ENCODE results near the gene PLA1A.

PLA1A gene

DNA sequence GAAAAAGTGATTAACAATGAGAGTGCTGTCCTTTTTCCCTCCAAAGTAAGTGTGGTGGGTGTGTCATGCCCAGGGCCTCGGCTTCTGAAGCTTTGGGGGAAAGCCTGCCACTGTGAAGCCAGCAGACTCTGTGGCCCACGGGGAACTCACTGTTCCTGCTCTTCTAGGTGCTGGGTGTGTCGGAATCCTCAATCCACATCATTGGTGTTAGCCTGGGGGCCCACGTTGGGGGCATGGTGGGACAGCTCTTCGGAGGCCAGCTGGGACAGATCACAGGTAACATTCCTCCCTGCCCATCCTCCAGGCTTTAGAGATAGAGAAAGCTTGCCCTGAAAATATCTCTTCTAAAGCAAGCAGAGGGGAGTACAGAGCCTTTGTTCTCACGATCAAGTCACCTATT lies 11.6 kb downstream of the PLA1A start:
- DNase-seq, result no peak

DNA sequence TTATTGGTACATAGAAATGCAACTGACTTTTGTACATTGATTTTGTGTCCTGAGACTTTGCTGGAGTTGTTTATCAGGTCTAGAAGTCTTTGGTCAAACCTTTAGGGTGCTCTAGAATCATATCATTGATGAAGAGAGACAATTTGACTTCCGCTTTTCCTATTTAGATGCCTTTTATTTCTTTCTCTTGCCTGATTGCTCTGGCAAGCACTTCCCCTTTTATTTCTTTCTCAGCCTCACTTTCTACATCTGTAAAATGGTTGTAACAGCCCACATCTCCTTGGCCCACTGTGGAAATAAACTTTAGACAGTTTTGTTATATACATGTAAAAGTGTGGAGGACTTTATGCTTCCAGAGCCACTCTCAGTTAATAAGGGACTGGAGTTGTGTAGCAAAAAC lies 14.0 kb downstream of the PLA1A start:
- DNase-seq, result no peak

DNA sequence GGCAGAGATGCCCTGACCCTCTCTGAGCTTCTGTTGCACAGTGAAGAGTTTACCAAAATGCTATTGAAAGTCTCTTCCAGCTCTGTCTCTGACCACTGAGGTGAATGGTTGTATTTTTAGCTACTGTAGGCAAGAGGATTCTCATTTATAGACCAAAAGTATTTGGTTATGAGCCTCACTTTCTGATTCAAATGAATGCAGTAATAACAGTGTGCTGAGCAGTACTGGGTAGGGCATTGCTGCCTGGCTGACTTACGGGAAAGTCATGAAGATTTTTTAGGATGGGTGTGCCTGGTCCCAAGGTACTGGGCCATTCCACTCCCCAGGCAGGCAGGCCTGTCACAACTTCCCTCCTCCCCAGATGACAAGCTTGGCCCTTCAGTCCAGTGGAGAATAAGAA lies 15.5 kb downstream of the PLA1A start:
- no peak for DNase-seq

DNA sequence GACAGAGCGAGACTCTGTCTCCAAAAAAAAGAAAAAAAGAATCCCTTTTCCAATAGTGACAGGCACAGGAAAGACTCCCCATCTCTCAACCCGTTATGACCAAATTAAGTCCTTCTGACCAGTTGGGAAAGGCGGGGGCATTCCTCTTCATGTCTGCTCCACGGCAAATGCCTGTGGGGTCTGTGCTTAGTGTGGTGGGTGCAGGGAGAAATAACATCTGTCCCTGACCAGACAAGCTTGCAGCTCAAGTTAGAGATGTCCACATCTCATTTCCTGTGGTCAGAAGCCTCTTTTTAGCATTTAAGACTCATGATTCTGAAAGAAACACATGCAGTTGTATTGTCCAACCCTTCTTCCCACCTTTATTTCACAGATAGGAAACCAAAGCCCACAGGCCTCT lies 16.2 kb downstream of the PLA1A start:
- DNase-seq, result no peak

DNA sequence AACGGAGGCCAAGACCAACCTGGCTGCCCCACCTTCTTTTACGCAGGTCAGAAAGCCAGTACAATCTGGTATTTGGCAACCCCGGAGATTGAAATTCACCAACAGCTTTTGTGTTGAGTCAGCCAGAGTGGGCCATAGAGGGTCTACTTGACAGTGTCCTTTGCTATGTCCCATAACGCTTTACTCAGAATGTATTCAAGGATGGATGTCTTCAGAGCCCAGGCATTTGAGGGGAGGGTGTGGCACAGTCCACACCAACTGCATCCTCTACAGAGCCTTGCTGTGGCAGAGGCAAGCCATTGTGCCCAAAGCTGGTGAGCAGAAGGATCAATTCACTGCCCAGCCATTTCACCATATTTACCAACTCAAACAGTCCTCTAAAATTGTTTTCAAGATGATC lies 18.4 kb downstream of the PLA1A start:
- DNase-seq, result no peak

DNA sequence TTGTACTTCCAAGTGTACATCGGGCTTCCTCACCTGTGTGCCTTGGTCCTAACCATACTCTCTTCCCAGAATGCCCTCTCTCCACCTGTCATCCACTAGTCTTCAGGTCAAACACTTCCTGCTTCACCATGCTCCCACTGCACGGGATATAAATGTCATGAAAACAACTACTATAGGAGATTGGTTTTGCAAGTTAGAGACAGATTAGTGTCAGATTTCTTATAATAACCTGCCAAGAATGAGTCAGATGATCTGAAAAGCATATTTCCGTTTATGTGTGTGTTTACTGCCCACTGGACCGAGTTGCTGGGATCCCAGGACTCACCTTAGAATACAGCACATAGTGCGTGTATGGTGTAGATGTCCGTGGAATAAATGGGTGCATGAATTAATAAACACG lies 21.4 kb downstream of the PLA1A start:
- no peak for DNase-seq

DNA sequence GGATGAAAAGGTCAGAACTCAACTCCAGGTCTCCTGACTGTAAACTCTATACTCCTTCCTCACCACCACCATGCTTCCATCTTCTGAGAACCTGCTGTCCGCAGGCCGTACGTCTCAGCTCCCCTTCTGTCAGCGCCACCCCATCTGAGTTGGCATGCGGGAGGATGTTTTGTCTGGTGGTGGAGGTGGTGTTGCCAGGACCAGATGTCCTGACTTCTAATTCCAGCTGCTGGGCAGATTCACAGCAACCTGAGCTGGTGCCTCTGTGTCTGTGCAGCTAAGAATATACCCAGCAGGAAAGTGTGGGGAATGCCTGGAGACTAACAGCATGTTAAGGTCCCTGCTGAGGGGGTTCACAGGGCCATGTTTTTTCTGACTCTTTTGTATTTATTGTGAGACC lies 23.2 kb downstream of the PLA1A start:
- no peak for DNase-seq

DNA sequence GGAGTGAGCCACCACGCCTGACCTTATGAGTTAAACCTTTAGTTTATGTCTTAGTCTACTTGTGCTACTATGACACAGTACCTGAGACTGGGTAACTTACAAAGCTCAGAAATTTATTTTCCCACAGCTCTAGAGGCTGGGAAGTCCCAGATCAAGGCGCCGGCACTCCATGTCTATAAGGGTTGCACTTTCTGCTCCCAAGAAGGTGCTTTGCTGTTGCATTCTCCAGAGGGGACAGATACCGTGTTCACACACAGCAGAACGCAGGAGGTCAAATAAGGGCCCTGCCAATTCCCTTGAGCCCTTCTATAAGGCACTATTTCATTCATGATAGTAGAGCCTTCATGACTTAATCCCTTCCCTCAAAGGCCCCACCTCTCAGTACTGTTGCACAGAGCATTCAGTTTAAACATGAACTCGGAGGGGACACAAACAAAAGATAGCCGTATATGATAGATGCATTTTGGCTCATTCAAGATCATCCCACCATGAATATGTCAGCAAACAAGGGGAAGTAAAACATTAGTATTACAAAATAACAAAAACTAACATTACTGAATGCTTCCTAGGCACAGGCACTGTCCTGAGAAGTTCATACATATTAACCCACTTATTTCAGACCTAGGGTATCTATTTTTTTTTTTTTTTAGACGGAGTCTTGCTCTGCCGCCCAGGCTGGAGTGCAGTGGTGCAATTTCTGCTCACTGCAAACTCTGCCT lies 26.5 kb downstream of the PLA1A start:
- DNase-seq, result no peak

DNA sequence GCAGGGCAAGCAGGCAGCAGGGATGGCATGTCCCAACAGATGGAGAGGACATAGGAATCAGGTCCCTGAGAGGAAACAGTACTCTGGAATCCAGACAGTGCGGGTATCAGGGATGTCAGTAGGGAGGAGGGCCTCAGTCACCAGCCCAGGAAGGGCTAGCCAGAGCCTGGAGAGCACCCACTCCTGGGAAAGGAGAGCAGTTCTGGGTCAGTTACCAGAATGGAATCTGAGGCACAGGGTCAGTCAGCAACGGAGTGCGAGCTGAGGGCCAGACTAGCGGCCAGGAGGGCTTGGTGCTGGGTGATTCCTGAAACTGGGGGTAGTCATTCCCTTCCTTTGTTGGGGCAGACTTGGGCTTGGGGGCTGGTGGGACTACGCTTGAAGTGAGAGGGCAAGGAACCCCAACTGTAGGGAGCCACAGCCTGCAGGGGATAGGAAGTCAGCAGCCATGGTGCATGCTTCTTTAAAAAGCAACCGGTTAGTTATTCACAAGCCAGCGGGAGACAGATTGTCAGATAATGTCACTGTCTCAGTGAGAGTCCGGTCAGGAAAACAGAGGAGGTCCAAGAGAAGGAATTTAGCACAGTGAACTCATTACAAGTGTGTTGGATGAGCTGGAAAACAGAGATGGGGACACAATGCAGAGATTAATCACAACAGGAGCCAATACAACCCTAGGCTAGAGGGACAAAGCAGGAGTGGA lies 27.9 kb downstream of the PLA1A start:
- no peak for DNase-seq

DNA sequence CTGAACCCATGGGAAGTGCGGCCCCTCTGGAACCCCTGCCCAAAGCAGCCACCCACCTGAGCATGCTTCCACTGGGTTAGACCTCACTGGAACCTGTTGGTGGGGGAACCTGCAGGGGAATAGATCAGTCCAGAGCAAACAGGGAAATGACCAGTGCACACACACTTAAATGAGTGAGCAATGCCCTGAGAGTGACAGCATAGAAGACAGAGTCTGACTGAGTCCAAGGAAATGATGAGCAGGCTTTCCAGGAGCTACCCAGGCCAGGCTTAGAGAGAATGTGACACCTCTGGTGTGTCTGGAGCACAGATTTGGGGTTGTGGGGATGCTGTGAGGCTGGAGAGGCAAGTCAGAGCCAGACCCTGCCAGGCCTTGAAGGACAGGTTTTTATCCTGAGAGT lies 28.5 kb downstream of the PLA1A start:
- DNase-seq, result no peak

DNA sequence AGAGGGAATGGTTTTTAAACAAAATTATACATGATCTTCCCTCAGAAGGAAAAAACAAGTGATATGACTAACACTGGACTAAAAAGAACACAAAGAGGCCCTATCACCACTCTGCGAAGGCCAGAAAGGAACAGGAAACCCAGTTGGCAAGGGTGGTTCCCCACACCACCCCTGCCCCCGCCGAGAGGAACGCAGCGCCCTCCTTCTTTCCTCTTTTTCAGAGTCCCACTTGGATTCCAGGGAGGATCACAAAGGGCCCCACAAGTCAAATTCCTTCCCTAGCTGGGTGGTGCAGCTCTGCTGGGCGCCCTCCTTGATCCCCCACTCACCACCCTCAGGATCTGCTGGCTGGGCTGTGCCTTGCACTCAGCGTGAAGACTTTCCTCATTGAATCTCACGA lies 29.8 kb downstream of the PLA1A start:
- no peak for DNase-seq

DNA sequence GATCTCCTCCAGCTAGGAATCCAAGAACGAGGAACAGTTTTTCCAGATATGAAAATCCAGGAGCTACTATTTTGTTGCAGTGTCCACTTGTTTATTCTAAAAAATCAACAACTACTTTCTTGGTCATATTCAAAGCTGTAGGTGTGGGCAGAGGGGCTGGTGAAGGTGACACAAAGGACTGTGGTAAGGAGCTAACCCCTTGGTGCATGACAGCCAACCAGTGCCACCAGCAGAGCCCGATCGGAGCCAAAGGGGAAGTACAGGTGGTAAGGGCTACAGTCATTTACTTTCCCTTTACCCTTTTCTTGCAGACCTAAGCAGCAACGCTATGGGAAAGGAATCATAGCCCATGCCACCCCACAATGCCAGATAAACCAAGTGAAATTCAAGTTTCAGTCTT lies 30.7 kb downstream of the PLA1A start:
- no peak for DNase-seq

DNA sequence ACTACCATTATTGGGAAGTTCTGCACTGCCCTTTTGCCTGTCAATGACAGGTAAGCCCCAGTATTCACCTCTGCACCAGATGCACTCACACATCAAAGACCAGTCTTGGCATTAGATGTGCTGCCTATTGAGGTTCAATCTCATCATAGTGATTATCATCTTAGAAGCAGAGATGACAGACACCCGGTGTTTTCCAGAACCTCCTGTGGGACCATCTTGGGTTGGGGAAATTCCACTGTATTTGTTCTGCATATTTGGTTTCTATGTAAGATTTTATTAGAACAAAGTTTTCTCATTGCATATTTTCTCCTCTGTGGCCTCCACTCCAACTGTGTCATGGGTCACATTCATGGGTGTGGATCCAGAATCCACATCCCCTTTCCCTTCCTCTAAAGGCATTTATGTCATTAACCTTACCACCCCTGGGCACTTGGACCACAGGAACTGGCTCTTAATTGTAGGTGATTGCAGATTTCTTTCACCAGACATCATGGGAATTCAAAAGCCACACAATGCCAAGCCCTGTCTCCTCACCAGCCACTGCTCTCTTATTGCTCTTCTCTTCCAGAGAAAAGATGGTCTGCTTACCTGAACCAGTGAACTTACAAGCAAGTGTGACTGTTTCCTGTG lies 31.2 kb downstream of the PLA1A start:
- no peak for DNase-seq

DNA sequence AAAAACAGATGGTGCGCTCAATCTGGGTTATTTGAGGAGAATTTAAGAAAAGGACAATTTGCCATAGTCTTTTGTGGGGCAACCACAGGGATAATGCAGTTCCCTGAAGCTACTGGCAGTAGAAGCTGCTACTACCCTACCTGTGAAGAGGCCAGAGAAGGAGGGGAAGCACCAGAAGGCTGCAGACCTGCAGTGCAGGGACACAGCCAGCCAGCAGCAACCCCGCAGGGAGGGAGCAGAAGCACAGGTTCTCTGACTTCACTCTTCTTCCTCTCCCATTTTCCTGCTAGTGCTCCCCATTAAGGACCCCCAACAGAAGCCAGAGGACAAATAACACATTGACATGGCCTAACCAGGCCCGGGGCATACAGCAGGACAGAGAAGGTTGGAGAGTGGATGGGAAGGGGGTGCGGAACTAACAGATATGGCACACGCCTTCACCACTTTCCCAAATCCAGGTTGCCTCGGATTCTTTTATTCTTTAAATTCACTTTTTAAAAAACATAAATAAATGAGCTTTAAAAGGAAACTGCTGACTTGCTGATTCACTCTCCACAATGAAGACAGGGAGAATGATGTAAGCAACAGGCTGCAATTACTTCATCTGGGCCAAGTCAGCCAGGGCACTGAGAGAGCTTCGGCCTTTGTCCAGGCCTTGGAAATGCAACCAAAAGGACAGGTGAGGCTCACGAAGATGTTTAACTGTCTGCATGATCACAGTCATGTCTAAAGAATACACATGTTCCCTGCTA lies 32.6 kb downstream of the PLA1A start:
- DNase-seq, result no peak

DNA sequence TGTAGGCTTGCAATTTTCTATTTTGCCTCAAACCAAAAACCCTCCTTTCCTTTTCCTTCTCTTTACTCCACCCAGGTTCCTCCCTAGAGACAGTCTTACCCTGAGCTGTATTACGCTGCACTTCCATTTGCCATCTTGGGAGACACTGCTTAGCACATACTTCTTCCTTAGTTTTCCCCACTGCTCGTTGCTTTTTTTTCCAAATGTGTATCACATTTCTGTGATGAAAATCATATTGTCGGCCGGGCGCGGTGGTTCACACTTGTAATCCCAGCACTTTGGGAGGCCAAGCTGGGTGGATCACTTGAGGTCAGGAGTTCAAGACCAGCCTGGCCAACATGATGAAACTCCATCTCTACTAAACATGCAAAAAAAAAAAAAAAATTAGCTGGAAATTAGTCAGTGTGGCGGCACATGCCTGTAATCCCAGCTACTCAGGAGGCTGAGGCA lies 33.2 kb downstream of the PLA1A start:
- DNase-seq, result no peak

DNA sequence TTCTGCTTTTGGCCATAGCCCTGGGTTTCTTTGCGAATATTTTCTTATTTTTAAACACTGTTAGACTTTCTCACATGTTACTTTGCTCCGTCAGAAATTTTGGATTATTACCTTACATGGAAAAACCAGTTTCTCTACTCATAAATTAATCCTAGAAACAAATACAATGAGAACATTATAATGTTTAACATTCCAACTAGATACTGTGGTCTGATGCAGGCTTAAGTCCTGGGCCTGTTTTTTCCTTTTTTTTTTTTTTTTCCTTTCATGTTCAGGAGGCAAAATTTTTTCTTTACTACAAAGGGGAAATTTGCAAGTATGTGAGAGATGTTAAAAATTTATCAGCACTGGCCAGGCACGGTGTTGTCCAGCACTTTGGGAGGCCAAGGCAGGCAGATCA lies 33.8 kb downstream of the PLA1A start:
- no peak for DNase-seq

DNA sequence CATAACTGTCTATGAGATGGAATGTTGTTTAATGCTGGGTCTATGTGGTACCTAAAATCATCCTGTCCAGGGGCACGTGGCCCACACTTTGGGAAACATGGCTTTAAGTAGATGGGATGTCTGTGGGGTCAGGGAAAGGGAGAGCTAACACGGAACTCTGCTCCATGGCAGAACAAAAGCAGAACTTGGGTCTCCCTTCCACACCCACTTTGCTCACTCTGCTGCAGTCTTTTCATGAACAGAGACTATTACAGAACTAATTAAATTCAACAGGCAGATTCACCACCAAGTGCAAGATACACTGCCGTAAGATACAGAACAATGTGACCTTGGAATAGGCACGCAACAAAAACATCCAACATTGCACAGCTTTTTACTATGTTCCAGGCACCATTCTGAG lies 34.5 kb downstream of the PLA1A start:
- no peak for DNase-seq

DNA sequence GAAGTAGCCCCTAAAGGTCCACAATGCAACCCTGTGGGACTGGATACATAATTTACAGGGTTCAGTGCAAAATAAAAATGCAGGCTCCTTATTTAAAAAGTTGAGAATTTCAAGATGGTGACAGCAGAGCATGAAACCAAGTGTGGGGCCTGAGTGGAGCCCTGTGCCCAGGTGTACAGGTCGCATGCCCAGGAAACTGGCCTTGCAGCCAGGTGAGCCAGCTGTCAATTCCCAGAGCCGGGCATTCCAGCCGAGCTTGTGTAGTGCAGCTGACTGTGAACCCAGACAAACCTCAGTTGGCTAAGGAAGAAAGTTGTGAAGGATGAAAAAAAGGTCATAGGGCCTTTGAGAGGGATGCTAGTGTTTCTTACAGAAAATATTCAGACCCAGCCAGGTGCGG lies 35.1 kb downstream of the PLA1A start:
- DNase-seq, result no peak

DNA sequence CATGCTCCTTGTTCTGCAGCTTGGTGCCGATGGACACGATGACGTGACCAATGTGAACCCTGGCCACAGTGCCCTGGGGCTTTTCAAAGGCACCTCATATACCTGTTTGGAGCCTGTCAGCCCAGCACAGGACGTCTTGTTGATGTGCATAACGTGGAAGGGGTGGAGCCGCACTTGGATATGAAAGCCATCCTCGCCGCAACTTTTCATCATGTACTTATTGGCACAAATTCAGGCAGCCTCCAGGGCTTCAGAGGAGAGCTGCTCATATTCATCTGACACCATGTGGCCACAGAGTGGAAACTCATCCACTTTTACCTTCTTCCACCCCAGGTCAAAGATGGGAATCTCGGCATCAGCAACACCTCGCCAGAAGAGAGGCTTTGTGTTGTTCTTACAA lies 38.0 kb downstream of the PLA1A start:
- DNase-seq, result no peak

DNA sequence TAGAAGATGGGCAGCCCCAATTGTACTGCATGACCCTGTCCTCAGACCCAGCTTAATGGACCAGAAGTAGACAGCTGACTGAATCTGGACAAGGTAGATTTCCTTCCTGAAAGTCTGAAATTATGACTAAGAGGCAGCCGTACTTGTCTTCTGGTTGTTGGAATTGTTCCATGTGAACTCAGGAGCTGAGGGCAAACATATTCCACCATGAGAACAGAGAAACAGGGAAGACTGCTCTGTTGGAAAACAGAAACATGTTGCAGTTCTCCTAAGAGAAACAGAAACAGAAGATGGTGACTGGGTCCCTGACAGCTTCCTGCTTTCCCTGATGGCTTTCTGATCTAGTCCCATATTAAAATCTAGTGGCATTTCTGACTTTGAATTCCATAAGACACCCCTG lies 38.6 kb downstream of the PLA1A start:
- DNase-seq, result no peak

DNA sequence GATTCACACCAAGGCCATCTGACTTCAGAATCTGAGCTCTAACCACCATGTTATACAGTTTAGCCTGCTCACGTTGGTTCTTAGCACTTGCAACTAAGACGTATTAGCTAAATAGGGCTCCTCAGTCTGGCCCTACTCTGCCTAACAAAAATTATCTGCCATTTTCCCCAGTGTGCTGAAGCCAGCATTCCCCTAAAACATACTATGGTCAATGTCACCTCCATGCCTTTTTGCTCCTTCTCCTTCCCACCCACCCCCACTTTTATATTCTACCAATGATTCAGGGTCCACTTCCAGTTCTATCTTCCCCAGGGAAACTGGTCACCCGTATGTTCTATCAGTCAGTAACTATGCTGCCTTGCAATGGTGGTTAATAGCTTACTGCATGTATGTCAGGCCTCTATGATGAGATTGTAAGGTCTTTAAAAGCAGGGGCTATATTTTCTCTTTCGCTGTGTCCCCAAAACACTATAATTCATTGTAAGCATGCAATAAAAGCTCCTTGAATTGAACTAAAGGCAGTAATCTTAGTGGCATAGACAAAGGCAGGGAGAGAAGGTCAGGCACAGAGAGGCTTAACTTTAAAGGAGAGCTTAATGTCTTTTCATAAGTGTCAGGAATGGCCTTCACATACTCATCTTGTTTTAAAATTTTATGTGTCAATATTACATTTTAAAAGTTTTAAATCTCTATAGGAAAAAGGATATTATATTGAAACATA lies 39.4 kb downstream of the PLA1A start:
- DNase-seq, result no peak

DNA sequence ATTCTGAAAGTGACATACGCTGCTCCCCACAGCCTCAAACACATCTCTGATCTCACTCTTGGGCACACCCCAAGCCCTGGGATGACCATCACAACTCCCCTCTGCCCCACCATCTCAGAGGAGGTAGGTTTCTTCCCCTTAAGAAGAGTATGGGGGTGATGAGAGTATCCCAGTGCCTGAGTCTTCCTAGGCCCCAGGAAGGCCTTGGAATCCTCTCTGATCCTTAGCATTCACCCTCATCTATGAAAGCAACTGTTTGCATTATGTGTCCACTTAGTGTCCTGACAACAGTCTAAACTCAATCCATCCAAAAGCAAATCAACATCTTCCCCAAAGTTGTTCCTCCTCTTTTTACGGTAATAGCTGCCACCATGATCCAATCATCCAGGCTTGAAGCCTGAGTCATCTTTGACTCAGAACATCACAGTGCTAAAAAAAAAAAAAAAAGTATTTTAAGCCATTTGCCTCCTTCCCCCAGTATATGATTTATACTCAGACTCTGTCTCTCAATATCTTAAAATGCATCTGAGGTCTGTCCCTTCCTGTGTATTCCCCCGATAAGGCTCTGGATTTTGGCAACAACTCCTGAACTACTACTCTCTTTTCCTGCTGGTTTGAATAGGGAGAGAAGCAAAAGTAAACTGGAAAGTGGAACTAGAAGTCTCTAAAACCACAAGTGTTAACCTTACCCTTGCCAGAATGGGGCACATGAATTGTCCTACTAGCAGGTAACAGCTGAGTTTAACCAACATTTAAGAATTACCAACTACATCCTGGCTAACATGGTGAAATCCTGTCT lies 40.2 kb downstream of the PLA1A start:
- no peak for DNase-seq

All from GOT3 (cell line).